SU-DHL-6 (cell line): ENCODE data around the gene FAN1.

ENCODE experiments used
- CTCF ChIP-seq: fragments of 200-600 bp; sonication (generic); IDR thresholded peaks from one replicate; pipeline ENCODE4 v1.5.1; 2017; ENCODE audit warnings: antibody characterized with exemption, mild to moderate bottlenecking, low read length, moderate library complexity; ENCODE audit not compliant: insufficient read depth, poor library complexity, severe bottlenecking
- EZH2phosphoT487 ChIP-seq: fragments of 200-600 bp; sonication (generic), shearing (Covaris generic); conservative IDR thresholded peaks from 2 replicates; pipeline ENCODE4 v1.6.1; 2018; ENCODE audit warnings: mild to moderate bottlenecking, antibody characterized with exemption, low read length, moderate library complexity, mixed read lengths

- no peak for TF ChIP-seq CTCF
- no peak for TF ChIP-seq EZH2phosphoT487
Observed at GRCh38 chr15:30901889-30902288, 1.8 kb upstream of the FAN1 start.
